Gastrocnemius medialis (tissue), 4 donors: Measurements from ENCODE around the gene ARMH1. TPM values are rescaled to one million over a fixed set of nuclear protein-coding genes. Genes with fewer than 3 reads are reported as not detected.
"Not testable (repeated sequence)": the region's sequence is repeated elsewhere in the genome, so short reads cannot be mapped to it uniquely, and the experiment has no call there.

ENCODE experiments used
- ATAC-seq, 2 donors: fragments of 150-250 bp; one replicate each; pipeline ENCODE4 v1.9.1; 2016
- DNase-seq, 2 donors: peaks; one replicate each; pipeline ENCODE4 v3.0.0-alpha.2; 2019
- H3K27ac ChIP-seq, 4 donors: fragments of 200-600 bp; sonication (generic); 1 replicate in 1 of 4; 2 replicates in 3 of 4; pipeline ENCODE4 v1.5.1; 2016 to 2018; ENCODE audit warnings: mild to moderate bottlenecking in 2 of 4, moderate library complexity in 1 of 4
- H3K27me3 ChIP-seq, 3 donors: fragments of 200-600 bp; sonication (generic) in 2 of 3; 1 replicate in 1 of 3; 2 replicates in 2 of 3; pipeline versions ENCODE4 v1.5.1 to v1.6.0; 2016 to 2019; ENCODE audit warnings: mild to moderate bottlenecking in 1 of 3, moderate library complexity in 1 of 3
- H3K36me3 ChIP-seq, 2 donors: fragments of 200-600 bp; sonication (generic) in 1 of 2; one replicate each; pipeline ENCODE4 v1.5.1; 2017 to 2018
- H3K4me1 ChIP-seq, 2 donors: fragments of 200-600 bp; sonication (generic) in 1 of 2; one replicate each; pipeline ENCODE4 v1.5.1; 2016 to 2017; ENCODE audit warnings: mild to moderate bottlenecking in 2 of 2
- H3K4me3 ChIP-seq, 4 donors: fragments of 200-600 bp; sonication (generic) in 3 of 4; 1 replicate in 1 of 4; 2 replicates in 3 of 4; pipeline ENCODE4 v1.5.1; 2016 to 2019; ENCODE audit warnings: mild to moderate bottlenecking in 2 of 4
- H3K9me3 ChIP-seq, 3 donors: fragments of 200-600 bp; sonication (generic) in 2 of 3; 1 replicate in 1 of 3; 2 replicates in 2 of 3; pipeline ENCODE4 v1.5.1; 2016 to 2019
- POLR2A ChIP-seq, 2 donors: fragments of 450-650 bp; IDR thresholded peaks; one replicate each; pipeline ENCODE4 v1.6.1; 2017; ENCODE audit warnings: antibody characterized with exemption in 2 of 2, mild to moderate bottlenecking in 2 of 2, moderate library complexity in 2 of 2
- in situ Hi-C, 4 donors: fragments of 200-750 bp; cut with MboI; loops; one replicate each; pipeline versions ENCODE4 v1.15.0 to v1.8.0; 2017; ENCODE audit warnings: low sequenced_read_pairs in 4 of 4
- intact Hi-C: fragments of 100-400 bp; cut with DNase I; formaldehyde crosslinking; loops from one replicate; pipeline ENCODE4 v1.15.1; 2023; ENCODE audit warnings: low total_unique reads
- total RNA-seq, 4 donors: library from RNA; depleted of rRNA; stranded (reverse); fragments of >200 nt; gene quantifications; one replicate each; pipeline versions ENCODE4 v1.1.0 to v1.2.3, GENCODE V29; 2016
- TF ChIP-seq, protein P1 (sequence below), 5 experiments: fragments of 450-650 bp in 3 of 5; fragments of 200-600 bp in 2 of 5; sonication (generic) in 2 of 5; IDR thresholded peaks in 4 of 5; conservative IDR thresholded peaks in 1 of 5; 1 replicate in 4 of 5; 2 replicates in 1 of 5; pipeline ENCODE4 v1.5.1; 2016 to 2019; ENCODE audit warnings: antibody characterized with exemption in 5 of 5, mild to moderate bottlenecking in 3 of 5, moderate library complexity in 3 of 5

The ARMH1 gene
- total RNA-seq, 4 donors from 2014 or later: 0.78 TPM; not detected in 3

DNA sequence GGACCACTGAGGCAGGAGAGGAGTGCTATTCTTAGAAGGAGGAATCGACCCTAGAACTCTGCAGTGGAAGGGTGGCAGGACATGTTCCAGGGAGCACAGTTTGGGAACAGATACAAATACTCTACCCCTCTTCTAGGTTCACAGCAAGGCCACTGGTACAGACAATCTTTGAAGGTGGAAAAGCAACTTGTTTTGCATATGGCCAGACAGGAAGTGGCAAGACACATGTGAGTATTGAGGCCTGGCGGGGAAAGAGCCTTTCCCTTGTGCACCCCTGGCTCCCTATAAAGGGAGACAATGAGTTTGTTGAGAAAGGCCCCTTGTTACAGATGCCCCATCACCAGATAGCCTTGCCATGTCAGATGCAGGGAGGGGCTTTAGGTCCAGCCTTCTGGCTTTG lies 82.9 kb downstream of the ARMH1 start:
- H3K27ac ChIP-seq: no peak overlapping the region
- no peaks in the 10 kb centered on the region for H3K36me3 ChIP-seq
- TF ChIP-seq, protein P1, sequence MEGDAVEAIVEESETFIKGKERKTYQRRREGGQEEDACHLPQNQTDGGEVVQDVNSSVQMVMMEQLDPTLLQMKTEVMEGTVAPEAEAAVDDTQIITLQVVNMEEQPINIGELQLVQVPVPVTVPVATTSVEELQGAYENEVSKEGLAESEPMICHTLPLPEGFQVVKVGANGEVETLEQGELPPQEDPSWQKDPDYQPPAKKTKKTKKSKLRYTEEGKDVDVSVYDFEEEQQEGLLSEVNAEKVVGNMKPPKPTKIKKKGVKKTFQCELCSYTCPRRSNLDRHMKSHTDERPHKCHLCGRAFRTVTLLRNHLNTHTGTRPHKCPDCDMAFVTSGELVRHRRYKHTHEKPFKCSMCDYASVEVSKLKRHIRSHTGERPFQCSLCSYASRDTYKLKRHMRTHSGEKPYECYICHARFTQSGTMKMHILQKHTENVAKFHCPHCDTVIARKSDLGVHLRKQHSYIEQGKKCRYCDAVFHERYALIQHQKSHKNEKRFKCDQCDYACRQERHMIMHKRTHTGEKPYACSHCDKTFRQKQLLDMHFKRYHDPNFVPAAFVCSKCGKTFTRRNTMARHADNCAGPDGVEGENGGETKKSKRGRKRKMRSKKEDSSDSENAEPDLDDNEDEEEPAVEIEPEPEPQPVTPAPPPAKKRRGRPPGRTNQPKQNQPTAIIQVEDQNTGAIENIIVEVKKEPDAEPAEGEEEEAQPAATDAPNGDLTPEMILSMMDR (IDR thresholded peaks at IDR 0.05 in 4 of 5, conservative IDR thresholded peaks at IDR 0.05 in 1 of 5): no peak
- TF ChIP-seq POLR2A (IDR thresholded peaks at IDR 0.05): no peak
- H3K27me3 ChIP-seq: no peaks in the 10 kb centered on the region
- ATAC-seq: no peak
- intact Hi-C loops (no loop called here), in situ Hi-C loops (no loop called here)
- peaks cover 0 to 4% of the 10 kb centered on the region in 2 donors for H3K4me1 ChIP-seq
- no peaks in the 10 kb centered on the region for H3K9me3 ChIP-seq
- no peak for DNase-seq
- H3K4me3 ChIP-seq: no peak overlapping the region

DNA sequence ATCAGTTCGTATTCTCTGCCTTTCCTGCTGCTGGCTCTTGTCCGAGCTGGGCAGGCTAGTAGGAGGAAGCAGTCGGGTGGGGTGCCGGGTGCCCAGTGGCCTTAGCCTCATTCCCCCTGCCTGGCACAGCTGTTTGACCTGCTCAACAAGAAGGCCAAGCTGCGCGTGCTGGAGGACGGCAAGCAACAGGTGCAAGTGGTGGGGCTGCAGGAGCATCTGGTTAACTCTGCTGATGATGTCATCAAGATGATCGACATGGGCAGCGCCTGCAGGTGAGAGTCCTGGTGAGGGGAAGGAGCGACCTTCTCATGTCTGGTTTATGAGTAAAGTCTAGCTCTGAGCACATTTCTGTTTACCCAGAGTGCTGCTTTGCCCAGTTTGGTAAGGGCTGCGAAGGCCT lies 84.6 kb downstream of the ARMH1 start:
- peaks cover 0 to 4% of the 10 kb centered on the region in 2 donors for H3K4me1 ChIP-seq
- H3K4me3 ChIP-seq: no peak overlapping the region
- H3K36me3 ChIP-seq: no peaks in the 10 kb centered on the region
- ATAC-seq (no peak), DNase-seq (no peak)
- no peaks in the 10 kb centered on the region for H3K27me3 ChIP-seq
- intact Hi-C loops (no loop called here), in situ Hi-C loops (no loop called here)
- TF ChIP-seq, protein P1 (IDR thresholded peaks at IDR 0.05 in 4 of 5, conservative IDR thresholded peaks at IDR 0.05 in 1 of 5): no peak
- no peak for TF ChIP-seq POLR2A (IDR thresholded peaks at IDR 0.05)
- no peaks in the 10 kb centered on the region for H3K9me3 ChIP-seq
- H3K27ac ChIP-seq: no peak overlapping the region

DNA sequence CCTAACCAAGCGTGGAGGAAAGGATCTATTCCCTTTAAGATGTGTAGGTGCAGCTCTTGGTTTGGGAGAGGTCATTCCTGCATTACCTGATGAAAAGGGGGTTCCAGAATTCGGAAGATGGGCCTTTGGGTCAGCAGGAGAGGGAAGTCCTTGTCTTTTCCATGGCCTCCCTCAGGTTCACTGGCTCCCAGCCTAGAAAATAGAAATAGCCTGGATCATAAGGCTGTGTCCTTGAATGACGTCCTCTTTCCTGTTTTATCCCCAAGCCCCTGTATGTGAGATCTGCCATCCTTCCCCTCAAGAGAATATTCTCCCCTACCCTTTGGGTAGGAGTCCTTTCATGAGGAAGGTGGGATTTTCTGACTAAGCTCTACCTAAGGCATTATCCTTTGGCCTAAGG lies 86.4 kb downstream of the ARMH1 start:
- TF ChIP-seq POLR2A (IDR thresholded peaks at IDR 0.05): no peak
- TF ChIP-seq, protein P1 (IDR thresholded peaks at IDR 0.05 in 4 of 5, conservative IDR thresholded peaks at IDR 0.05 in 1 of 5): no peak
- Histone ChIP-seq H3K36me3 (no peaks in the 10 kb centered on the region), H3K27me3 (no peaks in the 10 kb centered on the region), H3K27ac (no peak overlapping the region), H3K4me3 (no peak overlapping the region), H3K4me1 (peaks cover 0 to 4% of the 10 kb centered on the region in 2 donors), H3K9me3 (no peaks in the 10 kb centered on the region)
- intact Hi-C loops: no loop called here
- DNase-seq: no peak
- ATAC-seq: no peak
- in situ Hi-C loops: no loop called here

DNA sequence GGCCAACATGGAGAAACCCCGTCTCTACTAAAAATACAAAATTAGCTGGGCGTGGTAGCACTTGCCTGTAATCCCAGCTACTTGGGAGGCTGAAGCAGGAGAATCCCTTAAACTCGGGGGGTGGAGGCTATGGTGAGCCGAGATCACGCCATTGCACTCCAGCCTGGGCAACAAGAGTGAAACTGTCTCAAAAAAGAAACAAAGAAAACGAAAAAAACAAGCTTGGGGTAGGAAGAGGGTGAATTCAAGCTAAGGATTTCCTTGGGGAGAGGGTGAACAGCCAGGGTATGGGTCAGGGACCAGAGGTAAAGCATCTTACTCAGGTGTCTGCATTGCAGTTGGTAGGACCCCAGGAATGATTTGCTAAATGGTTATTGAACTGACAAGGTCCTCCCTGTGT lies 91.9 kb downstream of the ARMH1 start:
- H3K4me3 ChIP-seq, H3K27ac ChIP-seq, ATAC-seq, intact Hi-C loops, H3K27me3 ChIP-seq, H3K9me3 ChIP-seq, H3K4me1 ChIP-seq, in situ Hi-C loops, H3K36me3 ChIP-seq, DNase-seq: not testable (repeated sequence)

Other genes starting within 250 kb of the ARMH1 start
- gene TMEM53, start 233 bp upstream of the ARMH1 start, total RNA-seq: 1 to 10 TPM; 2.6 to 5.9 (median 4.2) TPM
- not detected for gene RNU5D-1, start 56.5 kb downstream of the ARMH1 start, total RNA-seq
- gene KIF2C, start 65.1 kb downstream of the ARMH1 start, total RNA-seq: under 1 TPM in 2 of 4 donors, not detected in 2; 0.46 to 0.55 TPM
- 1,000 to 10,000 TPM; 1,137 to 2,085 (median 1,818) TPM for gene RPS8, start 100.8 kb downstream of the ARMH1 start, total RNA-seq
- under 1 TPM in 1 of 4 donors, not detected in 3; 0.32 TPM for gene BEST4, start 113.5 kb downstream of the ARMH1 start, total RNA-seq
- 1 to 10 TPM; 1.6 to 4.3 (median 3.6) TPM for gene PLK3, start 125.7 kb downstream of the ARMH1 start, total RNA-seq
- not detected for gene DYNLT4, start 132.6 kb downstream of the ARMH1 start, total RNA-seq
- 1 to 10 TPM in 1 of 4 donors, under 1 TPM in 2, not detected in 1; 0.71 to 1.4 (median 0.91) TPM for gene BTBD19, start 133.8 kb downstream of the ARMH1 start, total RNA-seq
- gene PTCH2, start 168.5 kb downstream of the ARMH1 start, total RNA-seq: under 1 TPM; 0.10 to 0.56 (median 0.20) TPM